IMR-90 (cell line): Measurements from ENCODE around the gene D2HGDH. TPM values are rescaled to one million over a fixed set of nuclear protein-coding genes. Genes with fewer than 3 reads are reported as not detected.

Source experiments
- ATAC-seq: fragments of 200-7000 bp; cut with Tn5 transposase; 2 replicates; pipeline ENCODE4 v1.9.1; 2020; ENCODE audit warnings: low read depth, mild to moderate bottlenecking, moderate library complexity
- BruUV-seq: library from RNA; stranded (reverse); fragments of 400-500 nt; replicated peaks from 2 replicates; lab custom pipeline; 2021; lab: Mats Ljungman, UMichigan
- CTCF ChIA-PET: fragments of 300-600 bp; formaldehyde crosslinking; extraction: SDS; loops from one replicate; lab custom pipeline; 2021; ENCODE audit warnings: antibody characterized with exemption; lab: Yijun Ruan, JAX
- POLR2A ChIA-PET: fragments of 300-600 bp; sonication (Branson Sonifier 250); formaldehyde crosslinking; loops from one replicate; lab custom pipeline; 2022; ENCODE audit warnings: antibody characterized with exemption; ENCODE audit not compliant: unreplicated experiment; lab: Charles Lee
- DNase-seq: peaks from one replicate; pipeline ENCODE4 v3.0.0; 2013
- H2AFZ ChIP-seq: replicated peaks from 2 replicates; pipeline ENCODE3; 2013; ENCODE audit warnings: low read length, mild to moderate bottlenecking; ENCODE audit not compliant: poor library complexity
- H2AK5ac ChIP-seq: 2 replicates; pipeline ENCODE4 v1.6.1; 2013; ENCODE audit warnings: low read depth, low read length, inconsistent platforms
- H2AK9ac ChIP-seq: replicated peaks from 2 replicates; pipeline ENCODE3; 2013; ENCODE audit warnings: mild to moderate bottlenecking, low read depth, low read length, moderate library complexity; ENCODE audit not compliant: poor library complexity
- H2BK120ac ChIP-seq: 2 replicates; pipeline ENCODE4 v1.6.1; 2013; ENCODE audit warnings: low read depth, low read length, inconsistent platforms
- H2BK15ac ChIP-seq: 3 replicates; pipeline ENCODE4 v1.6.1; 2013; ENCODE audit warnings: low read depth, low read length, inconsistent platforms
- H2BK20ac ChIP-seq: 2 replicates; pipeline ENCODE4 v1.6.1; 2013; ENCODE audit warnings: low read depth, mild to moderate bottlenecking, inconsistent platforms, low read length, moderate library complexity
- H2BK5ac ChIP-seq: 2 replicates; pipeline ENCODE4 v1.6.1; 2013; ENCODE audit warnings: mild to moderate bottlenecking, low read depth, low read length, inconsistent platforms; ENCODE audit not compliant: poor library complexity, severe bottlenecking
- H3K14ac ChIP-seq: replicated peaks from 2 replicates; pipeline ENCODE4 v1.6.1; 2013; ENCODE audit warnings: low read depth, low read length, inconsistent platforms
- H3K18ac ChIP-seq: 2 replicates; pipeline ENCODE4 v1.6.1; 2013; ENCODE audit warnings: low read depth, low read length, control low read depth
- H3K23ac ChIP-seq: 2 replicates; pipeline ENCODE4 v1.6.1; 2013; ENCODE audit warnings: low read depth, low read length, inconsistent platforms
- H3K27ac ChIP-seq: 2 replicates; pipeline ENCODE4 v1.5.1; 2013; ENCODE audit warnings: mild to moderate bottlenecking, control low read depth, low read length; ENCODE audit not compliant: insufficient read depth
- H3K27me3 ChIP-seq: 2 replicates; pipeline ENCODE4 v1.6.1; 2013; ENCODE audit warnings: low read length; ENCODE audit not compliant: control insufficient read depth, insufficient read depth
- H3K36me3 ChIP-seq: 2 replicates; pipeline ENCODE4 v1.6.1; 2013; ENCODE audit warnings: low read length, mixed read lengths; ENCODE audit not compliant: control insufficient read depth, insufficient read depth
- H3K4ac ChIP-seq: 2 replicates; pipeline ENCODE4 v1.6.1; 2013; ENCODE audit warnings: low read depth, low read length, inconsistent platforms
- H3K4me1 ChIP-seq: 2 replicates; pipeline ENCODE4 v1.6.1; 2013; ENCODE audit warnings: low read length, mixed read lengths; ENCODE audit not compliant: control insufficient read depth, insufficient read depth
- H3K4me2 ChIP-seq: 2 replicates; pipeline ENCODE4 v1.6.1; 2013; ENCODE audit warnings: low read depth, mild to moderate bottlenecking, control low read depth, low read length, moderate library complexity
- H3K4me3 ChIP-seq: 2 replicates; pipeline ENCODE4 v1.5.1; 2013; ENCODE audit warnings: low read depth, mild to moderate bottlenecking, control low read depth, low read length, moderate library complexity; ENCODE audit not compliant: insufficient read depth
- H3K56ac ChIP-seq: 2 replicates; pipeline ENCODE4 v1.6.1; 2013; ENCODE audit warnings: low read length, inconsistent platforms; ENCODE audit not compliant: insufficient read depth; ENCODE audit errors: extremely low read depth
- H3K79me1 ChIP-seq, 2 experiments: 2 replicates each; pipeline ENCODE4 v1.6.1; 2013; ENCODE audit warnings: low read length in 2 of 2, inconsistent platforms in 1 of 2, low read depth in 1 of 2
- H3K9ac ChIP-seq: 2 replicates; pipeline ENCODE4 v1.6.1; 2013; ENCODE audit warnings: low read depth, low read length, control low read depth
- H3K9me1 ChIP-seq: 2 replicates; pipeline ENCODE4 v1.6.1; 2013; ENCODE audit warnings: low read length, inconsistent platforms; ENCODE audit not compliant: insufficient read depth
- H3K9me3 ChIP-seq: 2 replicates; pipeline ENCODE4 v1.6.1; 2013; ENCODE audit warnings: low read length; ENCODE audit not compliant: control insufficient read depth, insufficient read depth
- H4K20me1 ChIP-seq: 2 replicates; pipeline ENCODE4 v1.6.1; 2013; ENCODE audit warnings: low read length, inconsistent platforms; ENCODE audit not compliant: insufficient read depth
- H4K5ac ChIP-seq: 2 replicates; pipeline ENCODE4 v1.6.1; 2013; ENCODE audit warnings: mild to moderate bottlenecking, low read depth, low read length, control low read depth
- H4K8ac ChIP-seq, 2 experiments: 2 replicates each; pipeline ENCODE4 v1.6.1; 2013; ENCODE audit warnings: low read depth in 2 of 2, low read length in 2 of 2, control low read depth in 1 of 2, inconsistent platforms in 1 of 2
- H4K91ac ChIP-seq: 2 replicates; pipeline ENCODE4 v1.6.1; 2013; ENCODE audit warnings: low read depth, low read length, inconsistent platforms; ENCODE audit not compliant: insufficient read depth
- BHLHE40 ChIP-seq: fragments of 150-350 bp; IDR thresholded peaks from 2 replicates; pipeline ENCODE4 v1.6.1; 2016; ENCODE audit warnings: mild to moderate bottlenecking, low read depth, low read length
- CEBPB ChIP-seq: IDR thresholded peaks from 2 replicates; pipeline ENCODE4 v1.6.1; 2012; ENCODE audit warnings: low read depth, low read length, improper control_type of control experiment
- CHD1 ChIP-seq: IDR thresholded peaks from 2 replicates; pipeline ENCODE4 v1.6.1; 2012; ENCODE audit warnings: low read depth, low read length, improper control_type of control experiment
- CTCF ChIP-seq: conservative IDR thresholded peaks from 2 replicates; pipeline ENCODE4 v1.5.1; 2012; ENCODE audit warnings: mild to moderate bottlenecking, low read depth, low read length, improper control_type of control experiment
- ELK1 ChIP-seq: fragments of 150-350 bp; IDR thresholded peaks from 2 replicates; pipeline ENCODE4 v1.6.1; 2016; ENCODE audit warnings: low read depth, mild to moderate bottlenecking, low read length, moderate library complexity, borderline replicate concordance
- FOS ChIP-seq: fragments of 150-350 bp; IDR thresholded peaks from 2 replicates; pipeline ENCODE4 v1.6.1; 2016; ENCODE audit warnings: low read depth, low read length
- MAFK ChIP-seq: IDR thresholded peaks from 2 replicates; pipeline ENCODE4 v1.6.1; 2012; ENCODE audit warnings: low read depth, low read length, improper control_type of control experiment
- MAZ ChIP-seq: IDR thresholded peaks from 2 replicates; pipeline ENCODE4 v1.6.1; 2012; ENCODE audit warnings: low read depth, mild to moderate bottlenecking, low read length, improper control_type of control experiment, moderate library complexity, borderline replicate concordance
- NFE2L2 ChIP-seq: fragments of 150-350 bp; IDR thresholded peaks from 2 replicates; pipeline ENCODE4 v1.6.1; 2016; ENCODE audit warnings: low read depth, mild to moderate bottlenecking, low read length
- RAD21 ChIP-seq: IDR thresholded peaks from 2 replicates; pipeline ENCODE4 v1.6.1; 2012; ENCODE audit warnings: low read length, improper control_type of control experiment
- RCOR1 ChIP-seq: IDR thresholded peaks from 2 replicates; pipeline ENCODE4 v1.6.1; 2012; ENCODE audit warnings: mild to moderate bottlenecking, low read length, improper control_type of control experiment; ENCODE audit not compliant: insufficient replicate concordance
- RFX5 ChIP-seq: IDR thresholded peaks from 2 replicates; pipeline ENCODE4 v1.8.0; 2012; ENCODE audit warnings: low read depth, mild to moderate bottlenecking, low read length, moderate library complexity
- SMC3 ChIP-seq: fragments of 150-350 bp; IDR thresholded peaks from 2 replicates; pipeline ENCODE4 v1.6.1; 2016; ENCODE audit warnings: low read depth, mild to moderate bottlenecking, antibody characterized with exemption, low read length, moderate library complexity
- USF2 ChIP-seq: fragments of 150-350 bp; IDR thresholded peaks from 2 replicates; pipeline ENCODE4 v1.6.1; 2017; ENCODE audit warnings: mild to moderate bottlenecking, antibody characterized with exemption, low read length, low read depth
- WGBS, 2 experiments: methylation state at CpG; one replicate each; pipeline versions ENCODE4 v1.1.5 to v1.1.7; 2013; ENCODE audit warnings: missing lambda C conversion rate in 2 of 2; ENCODE audit not compliant: insufficient read length in 1 of 2; ENCODE audit errors: extremely low coverage in 2 of 2; 5-methylcytosine and 5-hydroxymethylcytosine counted together
- dilution Hi-C: fragments of 300-500 bp; cut with HindIII; formaldehyde crosslinking; loops from one replicate; pipeline ENCODE4 v1.14.3; 2018; ENCODE audit warnings: low sequenced_read_pairs; ENCODE audit not compliant: unreplicated experiment
- in situ Hi-C: fragments of 300-500 bp; cut with MboI; formaldehyde crosslinking; loops from 3 replicates; pipeline ENCODE4 v1.14.3; 2019; ENCODE audit warnings: low sequenced_read_pairs, inconsistent platforms, mixed read lengths
- intact Hi-C: fragments of 100-400 bp; cut with micrococcal nuclease; formaldehyde crosslinking; loops from 2 replicates; pipeline ENCODE4 v1.10.0; 2022
- polyA plus RNA-seq, 3 experiments: library from polyadenylated mRNA; depleted of rRNA; stranded (reverse); fragments of >200 nt; gene quantifications; 2 replicates each; pipeline ENCODE4 v1.2.3, GENCODE V29; 2012; ENCODE audit warnings: low replicate concordance in 1 of 3
- total RNA-seq: library from RNA; depleted of rRNA; stranded (reverse); fragments of >200 nt; gene quantifications from 2 replicates; pipeline ENCODE4 v1.2.3, GENCODE V29; 2012

D2HGDH gene
- total and polyA plus RNA-seq, 2 of the 4 experiments (the other 2 are of a cell fraction), result 6.3 to 22.1 TPM

- Histone ChIP-seq H2AK9ac (no peak overlapping the region), H3K79me1 (peaks cover 0 to 5% of the 10 kb centered on the region in 2 experiments; a peak in 1 of 4 replicates), H3K4me2 (no peak overlapping the region), H3K9ac (no peak overlapping the region), H3K27me3 (no peaks in the 10 kb centered on the region), H2AFZ (no peak overlapping the region), H2BK15ac (no peak overlapping the region), H3K18ac (no peak overlapping the region), H2BK20ac (no peak overlapping the region), H2AK5ac (no peak overlapping the region), H4K20me1 (peaks cover 7% of the 10 kb centered on the region), H3K4ac (no peak overlapping the region), H3K4me3 (no peak overlapping the region), H3K14ac (no peak overlapping the region), H3K36me3 (peaks cover 24% of the 10 kb centered on the region), H4K91ac (no peak overlapping the region), H3K9me1 (no peaks in the 10 kb centered on the region), H4K8ac (no peak overlapping the region), H3K23ac (no peak overlapping the region), H3K4me1 (no peaks in the 10 kb centered on the region), H2BK5ac (no peak overlapping the region), H3K9me3 (no peaks in the 10 kb centered on the region), H3K56ac (no peak overlapping the region), H2BK120ac (no peak overlapping the region), H4K5ac (no peak overlapping the region), H3K27ac (no peak overlapping the region)
- DNase-seq (no peak), ATAC-seq (no peak)
- TF ChIP-seq MAFK (no peak), FOS (no peak), SMC3 (no peak), USF2 (no peak), RAD21 (no peak), ELK1 (no peak), RFX5 (no peak), NFE2L2 (no peak), CHD1 (no peak), RCOR1 (no peak), MAZ (no peak), CTCF (no peak), BHLHE40 (no peak), CEBPB (no peak)
- dilution Hi-C loops, result no loop called here
- ChIA-PET POLR2A (no interaction called here), CTCF (no interaction called here)
- in situ Hi-C loops, result no loop called here
- 79% methylated on average over 6 of the region's 20 CpGs; no CpG with 5 or more reads in 1 of the 2 experiments for WGBS, 2 experiments
- no TSS peak for BruUV-seq
- intact Hi-C loops, result no loop called here
Observed at GRCh38 chr2:241763551-241764274, 29.3 kb downstream of the D2HGDH start.
